Right kidney (tissue), 1 donor: ENCODE measurements around the gene HHLA2.
A peak's percentile ranks its signal among the peaks of the same experiment; 100 is the strongest.

Source experiments
- DNase-seq: peaks from one replicate; pipeline ENCODE4 v3.0.0-alpha.2; 2016

Gene HHLA2

GRCh38 chr3:108394016-108394415 is 97.7 kb downstream of the HHLA2 start:
- no peak for DNase-seq

- DNase-seq: no peak
These were observed 98.2 kb downstream of the HHLA2 start for GRCh38 chr3:108394563-108394962.

- no peak for DNase-seq
These were observed 100.0 kb downstream of the HHLA2 start for GRCh38 chr3:108396336-108396735.

GRCh38 chr3:108398510-108398909 is 102.2 kb downstream of the HHLA2 start:
- no peak for DNase-seq

GRCh38 chr3:108401836-108402235 is 105.5 kb downstream of the HHLA2 start:
- DNase-seq: no peak

- no peak for DNase-seq
These were observed 106.8 kb downstream of the HHLA2 start for GRCh38 chr3:108403198-108403597.

- no peak for DNase-seq
These were observed 107.5 kb downstream of the HHLA2 start for GRCh38 chr3:108403686-108404345.

- DNase-seq: no peak
These were observed 108.0 kb downstream of the HHLA2 start for GRCh38 chr3:108404368-108404767.

GRCh38 chr3:108406063-108406660 is 109.8 kb downstream of the HHLA2 start:
- DNase-seq: no peak

- peak; percentile 17 for DNase-seq
These were observed 110.4 kb downstream of the HHLA2 start for GRCh38 chr3:108406661-108407206.

- DNase-seq: no peak
These were observed 111.5 kb downstream of the HHLA2 start for GRCh38 chr3:108407886-108408285.

GRCh38 chr3:108408883-108409799 is 112.8 kb downstream of the HHLA2 start:
- DNase-seq: no peak

GRCh38 chr3:108409800-108410178 is 113.4 kb downstream of the HHLA2 start:
- no peak for DNase-seq

GRCh38 chr3:108410531-108410984 is 114.2 kb downstream of the HHLA2 start:
- no peak for DNase-seq

- no peak for DNase-seq
These were observed 115.9 kb downstream of the HHLA2 start for GRCh38 chr3:108412121-108412750.

- no peak for DNase-seq
These were observed 117.7 kb downstream of the HHLA2 start for GRCh38 chr3:108414007-108414406.

- no peak for DNase-seq
These were observed 119.3 kb downstream of the HHLA2 start for GRCh38 chr3:108415661-108416060.

GRCh38 chr3:108416111-108416869 is 119.9 kb downstream of the HHLA2 start:
- no peak for DNase-seq

GRCh38 chr3:108420926-108421325 is 124.6 kb downstream of the HHLA2 start:
- no peak for DNase-seq
